Activated naive CD4-positive, alpha-beta T cell treated with anti-CD3 and anti-CD28 coated beads for 36 hours (primary cell): ENCODE measurements around the gene OR5K4. TPM values are rescaled to one million over a fixed set of nuclear protein-coding genes. Genes with fewer than 3 reads are reported as not detected.
A peak's percentile ranks its signal among the peaks of the same experiment; 100 is the strongest.

Source experiments
- CTCF ChIA-PET: fragments of 350-600 bp; sonication (Branson Sonifier 250); formaldehyde crosslinking; loops from one replicate; lab custom pipeline; 2021; ENCODE audit warnings: antibody characterized with exemption; lab: Charles Lee
- DNase-seq: peaks from one replicate; pipeline ENCODE4 v3.0.0-alpha.2; 2020
- H3K27ac Mint-ChIP-seq: one replicate; pipeline ENCODE4 v1.8.0; 2021; ENCODE audit warnings: mild to moderate bottlenecking, mixed read lengths
- H3K27me3 Mint-ChIP-seq: one replicate; pipeline ENCODE4 v1.8.0; 2021; ENCODE audit warnings: low read depth, mixed read lengths
- H3K36me3 Mint-ChIP-seq: one replicate; pipeline ENCODE4 v1.8.0; 2021; ENCODE audit warnings: low read depth, mixed read lengths
- H3K4me1 Mint-ChIP-seq: one replicate; pipeline ENCODE4 v1.8.0; 2021; ENCODE audit warnings: low read depth, mixed read lengths
- H3K4me3 Mint-ChIP-seq: one replicate; pipeline ENCODE4 v1.8.0; 2021; ENCODE audit warnings: mild to moderate bottlenecking, moderate library complexity, mixed read lengths
- H3K9me3 Mint-ChIP-seq: one replicate; pipeline ENCODE4 v1.8.0; 2021; ENCODE audit warnings: mixed read lengths
- intact Hi-C: fragments of 100-400 bp; cut with micrococcal nuclease; formaldehyde crosslinking; loops from one replicate; pipeline ENCODE4 v1.15.1; 2023
- total RNA-seq, 2 experiments: library from RNA; stranded (reverse); gene quantifications; one replicate each; pipeline ENCODE4 v1.2.3, GENCODE V29; 2021

The OR5K4 gene, protein sequence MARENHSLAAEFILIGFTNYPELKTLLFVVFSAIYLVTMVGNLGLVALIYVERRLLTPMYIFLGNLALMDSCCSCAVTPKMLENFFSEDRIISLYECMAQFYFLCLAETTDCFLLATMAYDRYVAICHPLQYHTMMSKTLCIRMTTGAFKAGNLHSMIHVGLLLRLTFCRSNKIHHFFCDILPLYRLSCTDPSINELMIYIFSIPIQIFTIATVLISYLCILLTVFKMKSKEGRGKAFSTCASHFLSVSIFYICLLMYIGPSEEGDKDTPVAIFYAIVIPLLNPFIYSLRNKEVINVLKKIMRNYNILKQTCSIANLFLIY
- total RNA-seq, result not detected

DNA sequence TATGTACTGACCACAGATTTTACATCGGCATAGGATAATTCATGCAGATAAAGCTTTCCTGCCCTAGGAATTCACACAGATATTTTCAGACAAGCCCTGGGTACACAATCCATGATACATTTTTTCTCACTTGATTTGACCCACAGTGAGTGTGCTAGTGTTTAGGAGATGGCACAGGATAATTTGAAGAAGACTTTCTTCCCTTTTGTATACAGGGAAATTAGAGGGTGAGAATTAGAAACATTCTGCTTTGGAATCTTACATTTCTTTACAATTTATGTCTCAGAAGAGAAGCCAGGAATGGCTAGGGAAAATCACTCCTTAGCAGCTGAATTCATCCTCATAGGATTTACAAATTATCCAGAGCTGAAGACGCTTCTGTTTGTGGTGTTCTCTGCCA, at the start of gene OR5K4:
Gene OR5K4, plus strand, starts transcription at position 301 of the 400 bp plus-strand sequence. Its CDS starts 0 bp downstream, at position 301.
- peaks cover 16% of the 10 kb centered on the region for H3K27me3 Mint-ChIP-seq
- H3K4me3 Mint-ChIP-seq, result no peak within 1 kb of the TSS
- H3K4me1 Mint-ChIP-seq, result no peaks in the 10 kb centered on the region
- H3K9me3 Mint-ChIP-seq, result peaks cover 3% of the 10 kb centered on the region
- intact Hi-C loops, result no loop called here
- CTCF ChIA-PET, result interaction anchor here (1.0 kb wide), 1 partner anchor 10 kb away, joined by 3 read pairs; no protein-coding TSS in a partner anchor
- H3K27ac Mint-ChIP-seq, result no peak within 1 kb of the TSS
- peaks cover 1% of the 10 kb centered on the region for H3K36me3 Mint-ChIP-seq
- no peak for DNase-seq

GRCh38 chr3:98322101-98322500, 31.6 kb upstream of the OR5K4 start:
- intact Hi-C loops, result no loop called here
- no peaks in the 10 kb centered on the region for H3K36me3 Mint-ChIP-seq
- H3K27ac Mint-ChIP-seq, result no peak overlapping the region
- no peaks in the 10 kb centered on the region for H3K4me1 Mint-ChIP-seq
- no peak for DNase-seq
- CTCF ChIA-PET, result no interaction called here
- no peaks in the 10 kb centered on the region for H3K27me3 Mint-ChIP-seq
- H3K4me3 Mint-ChIP-seq, result no peak overlapping the region
- no peaks in the 10 kb centered on the region for H3K9me3 Mint-ChIP-seq

- DNase-seq, result no peak
- CTCF ChIA-PET, result no interaction called here
- H3K4me3 Mint-ChIP-seq, result no peak overlapping the region
These were observed 31.0 kb upstream of the OR5K4 start for GRCh38 chr3:98322686-98323085.

GRCh38 chr3:98323425-98323824, 30.2 kb upstream of the OR5K4 start:
- Mint-ChIP-seq H3K27ac (no peak overlapping the region), H3K4me1 (no peaks in the 10 kb centered on the region), H3K4me3 (no peak overlapping the region), H3K27me3 (no peaks in the 10 kb centered on the region), H3K36me3 (no peaks in the 10 kb centered on the region), H3K9me3 (no peaks in the 10 kb centered on the region)
- CTCF ChIA-PET, result interaction anchor here (0.8 kb wide), 1 partner anchor 282 kb away, joined by 3 read pairs; no protein-coding TSS in a partner anchor
- no peak for DNase-seq
- intact Hi-C loops, result no loop called here

More at GRCh38 chr3:98322686-98323085, 31.0 kb upstream of the OR5K4 start:
- no peaks in the 10 kb centered on the region for H3K4me1 Mint-ChIP-seq
- no peaks in the 10 kb centered on the region for H3K27me3 Mint-ChIP-seq
- no peak overlapping the region for H3K27ac Mint-ChIP-seq
- H3K9me3 Mint-ChIP-seq, result no peaks in the 10 kb centered on the region
- intact Hi-C loops, result no loop called here
- no peaks in the 10 kb centered on the region for H3K36me3 Mint-ChIP-seq

GRCh38 chr3:98325055-98325454, 28.6 kb upstream of the OR5K4 start:
- Mint-ChIP-seq H3K9me3 (no peaks in the 10 kb centered on the region), H3K36me3 (no peaks in the 10 kb centered on the region), H3K27me3 (peaks cover 5% of the 10 kb centered on the region), H3K27ac (no peak overlapping the region), H3K4me3 (no peak overlapping the region), H3K4me1 (no peaks in the 10 kb centered on the region)
- DNase-seq, result no peak
- CTCF ChIA-PET, result interaction anchor here (0.7 to 0.8 kb wide), 3 partner anchors 272 to 766 kb away, joined by 3 to 6 read pairs (median 4); no protein-coding TSS in a partner anchor
- intact Hi-C loops, result loop anchor here (5.0 kb wide), 1 partner anchor 533 kb away; no protein-coding TSS in a partner anchor

- no peak for DNase-seq
- Mint-ChIP-seq H3K36me3 (no peaks in the 10 kb centered on the region), H3K4me1 (no peaks in the 10 kb centered on the region), H3K27me3 (peaks cover 9% of the 10 kb centered on the region), H3K27ac (no peak overlapping the region), H3K4me3 (no peak overlapping the region), H3K9me3 (no peaks in the 10 kb centered on the region)
- intact Hi-C loops, result loop anchor here (5.0 kb wide), 1 partner anchor 534 kb away; no protein-coding TSS in a partner anchor
- CTCF ChIA-PET, result interaction anchor here (0.8 to 1.0 kb wide), 2 partner anchors 17 to 75 kb away, joined by 3 read pairs; no protein-coding TSS in a partner anchor
These were observed 27.4 kb upstream of the OR5K4 start for GRCh38 chr3:98326105-98326893.

DNA sequence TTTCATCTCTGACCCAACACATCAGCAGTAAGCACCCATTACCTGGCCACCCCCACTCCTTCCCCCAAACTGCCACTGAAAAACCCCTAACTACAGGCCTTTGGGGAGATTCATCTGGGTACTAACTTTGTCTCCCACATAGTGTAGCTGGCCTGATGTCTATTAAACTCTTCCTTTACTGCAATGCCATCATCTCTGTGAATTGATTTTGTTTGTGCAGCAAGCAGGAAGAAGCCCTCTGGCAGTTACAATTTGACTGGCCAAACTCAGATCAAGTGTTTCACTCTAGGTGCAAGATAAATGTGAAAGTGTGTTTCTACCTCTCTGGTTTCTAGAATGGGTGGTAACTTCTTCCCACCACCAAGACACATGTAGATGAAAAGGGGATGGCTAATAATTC, 26.7 kb upstream of the OR5K4 start:
- no peaks in the 10 kb centered on the region for H3K36me3 Mint-ChIP-seq
- no peak overlapping the region for H3K27ac Mint-ChIP-seq
- H3K4me1 Mint-ChIP-seq, result no peaks in the 10 kb centered on the region
- intact Hi-C loops, result loop anchor here (5.0 kb wide), 1 partner anchor 535 kb away; no protein-coding TSS in a partner anchor
- H3K9me3 Mint-ChIP-seq, result no peaks in the 10 kb centered on the region
- no peak for DNase-seq
- CTCF ChIA-PET, result no interaction called here
- peaks cover 12% of the 10 kb centered on the region for H3K27me3 Mint-ChIP-seq
- H3K4me3 Mint-ChIP-seq, result no peak overlapping the region

GRCh38 chr3:98328933-98329332, 24.7 kb upstream of the OR5K4 start:
- no peak for DNase-seq
- intact Hi-C loops, result loop anchor here (1.0 to 5.0 kb wide), 3 partner anchors 141 to 537 kb away; no protein-coding TSS in a partner anchor
- peaks cover 16% of the 10 kb centered on the region for H3K27me3 Mint-ChIP-seq
- H3K4me1 Mint-ChIP-seq, result no peaks in the 10 kb centered on the region
- H3K27ac Mint-ChIP-seq, result no peak overlapping the region
- no peak overlapping the region for H3K4me3 Mint-ChIP-seq
- CTCF ChIA-PET, result interaction anchor here (0.5 to 3.8 kb wide), 6 partner anchors 14 to 310 kb away, joined by 3 to 51 read pairs (median 6); no protein-coding TSS in a partner anchor
- no peaks in the 10 kb centered on the region for H3K9me3 Mint-ChIP-seq
- H3K36me3 Mint-ChIP-seq, result no peaks in the 10 kb centered on the region

- H3K36me3 Mint-ChIP-seq, result no peaks in the 10 kb centered on the region
- peak; percentile 57 for DNase-seq
- H3K27ac Mint-ChIP-seq, result no peak overlapping the region
- no peaks in the 10 kb centered on the region for H3K4me1 Mint-ChIP-seq
- no peaks in the 10 kb centered on the region for H3K9me3 Mint-ChIP-seq
- peaks cover 16% of the 10 kb centered on the region for H3K27me3 Mint-ChIP-seq
- H3K4me3 Mint-ChIP-seq, result no peak overlapping the region
- intact Hi-C loops, result loop anchor here (1.0 to 5.0 kb wide), 5 partner anchors 141 to 537 kb away; partner anchors contain the start of gene CPOX
- CTCF ChIA-PET, result interaction anchor here (0.5 to 3.8 kb wide), 6 partner anchors 14 to 289 kb away, joined by 3 to 51 read pairs (median 7); no protein-coding TSS in a partner anchor
These were observed 24.1 kb upstream of the OR5K4 start for GRCh38 chr3:98329392-98330124.

DNA sequence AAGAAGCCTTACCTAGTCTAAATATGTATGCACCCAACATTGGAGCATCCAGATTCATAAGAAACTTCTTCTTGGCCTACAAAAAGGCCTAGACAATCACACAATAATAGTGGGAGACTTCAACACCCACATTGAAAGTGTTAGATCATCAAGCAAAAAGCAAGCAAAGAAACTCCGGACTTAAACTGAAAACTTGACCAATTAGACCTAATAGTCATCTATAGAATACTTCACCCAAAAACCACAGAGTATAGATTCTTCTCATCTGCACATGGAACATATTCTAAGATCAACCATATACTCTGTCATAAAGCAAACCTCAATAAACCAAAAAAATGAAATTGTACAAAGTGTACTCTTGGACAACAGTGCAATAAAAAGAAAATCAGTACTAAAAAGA, 22.3 kb upstream of the OR5K4 start:
- Mint-ChIP-seq H3K27me3 (peaks cover 21% of the 10 kb centered on the region), H3K4me3 (no peak overlapping the region), H3K36me3 (no peaks in the 10 kb centered on the region), H3K27ac (no peak overlapping the region), H3K4me1 (no peaks in the 10 kb centered on the region), H3K9me3 (no peaks in the 10 kb centered on the region)
- DNase-seq, result no peak
- intact Hi-C loops, result loop anchor here (5.0 kb wide), 2 partner anchors 261 to 326 kb away; partner anchors contain the start of gene CPOX
- CTCF ChIA-PET, result interaction anchor here (1.1 to 3.8 kb wide), 2 partner anchors 267 to 291 kb away, joined by 3 to 51 read pairs; no protein-coding TSS in a partner anchor

DNA sequence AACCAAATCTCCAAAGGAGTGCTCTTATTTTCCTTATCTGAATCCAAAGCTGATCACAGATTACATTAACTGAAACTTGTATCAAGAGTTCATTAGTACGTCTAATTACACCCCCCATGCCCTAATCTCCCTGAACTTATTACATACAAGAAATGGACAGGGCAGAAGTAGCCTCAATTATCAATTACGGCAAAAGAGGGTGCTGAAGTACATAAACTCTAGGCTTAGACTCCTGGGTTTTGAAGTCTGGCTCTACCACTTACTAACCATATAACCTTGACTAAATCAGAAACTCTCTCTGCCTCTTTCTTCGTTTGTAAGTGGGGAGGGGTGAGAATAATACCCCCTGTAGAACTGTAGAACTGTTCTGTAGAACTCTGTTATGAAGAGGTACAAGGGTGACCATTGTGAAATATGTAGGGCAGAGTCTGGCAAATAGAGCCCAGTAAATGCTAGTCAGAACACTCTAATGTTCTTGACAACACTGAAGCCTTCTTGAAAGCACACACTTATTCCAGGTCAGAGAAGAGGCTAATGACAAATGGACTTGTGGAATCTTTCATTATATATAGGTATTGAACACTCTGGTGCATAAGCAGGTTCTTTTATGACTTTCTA, 19.6 kb upstream of the OR5K4 start:
- Mint-ChIP-seq H3K4me1 (no peaks in the 10 kb centered on the region), H3K4me3 (no peak overlapping the region), H3K9me3 (no peaks in the 10 kb centered on the region), H3K27me3 (peaks cover 28% of the 10 kb centered on the region), H3K27ac (no peak overlapping the region), H3K36me3 (no peaks in the 10 kb centered on the region)
- intact Hi-C loops, result loop anchor here (1.0 to 5.0 kb wide), 4 partner anchors 239 to 479 kb away; partner anchors contain the start of gene CPOX
- CTCF ChIA-PET, result interaction anchor here (0.7 to 2.7 kb wide), 6 partner anchors 10 to 296 kb away, joined by 3 to 12 read pairs (median 4); partner anchors contain the start of gene CPOX
- DNase-seq, result peak; percentile 30
